Stimulated activated naive CD8-positive, alpha-beta T cell treated with anti-CD3 and anti-CD28 coated beads, Interleukin-15, Interleukin-2, amounts not matched to agents 100 ng/mL and 50 ng/mL, for 24 hours (primary cell): ENCODE data around the gene NFYB.

Experiments
- H3K27ac Mint-ChIP-seq: one replicate; pipeline ENCODE4 v1.8.0; 2021; ENCODE audit warnings: mild to moderate bottlenecking, mixed read lengths
- H3K27me3 Mint-ChIP-seq: one replicate; pipeline ENCODE4 v1.8.0; 2021; ENCODE audit warnings: mixed read lengths
- H3K36me3 Mint-ChIP-seq: one replicate; pipeline ENCODE4 v1.8.0; 2021; ENCODE audit warnings: low read depth, mixed read lengths
- H3K4me1 Mint-ChIP-seq: one replicate; pipeline ENCODE4 v1.8.0; 2021; ENCODE audit warnings: low read depth, mixed read lengths
- H3K4me3 Mint-ChIP-seq: one replicate; pipeline ENCODE4 v1.8.0; 2021; ENCODE audit warnings: mild to moderate bottlenecking, mixed read lengths
- H3K9me3 Mint-ChIP-seq: one replicate; pipeline ENCODE4 v1.8.0; 2021; ENCODE audit warnings: mixed read lengths

Gene NFYB

DNA sequence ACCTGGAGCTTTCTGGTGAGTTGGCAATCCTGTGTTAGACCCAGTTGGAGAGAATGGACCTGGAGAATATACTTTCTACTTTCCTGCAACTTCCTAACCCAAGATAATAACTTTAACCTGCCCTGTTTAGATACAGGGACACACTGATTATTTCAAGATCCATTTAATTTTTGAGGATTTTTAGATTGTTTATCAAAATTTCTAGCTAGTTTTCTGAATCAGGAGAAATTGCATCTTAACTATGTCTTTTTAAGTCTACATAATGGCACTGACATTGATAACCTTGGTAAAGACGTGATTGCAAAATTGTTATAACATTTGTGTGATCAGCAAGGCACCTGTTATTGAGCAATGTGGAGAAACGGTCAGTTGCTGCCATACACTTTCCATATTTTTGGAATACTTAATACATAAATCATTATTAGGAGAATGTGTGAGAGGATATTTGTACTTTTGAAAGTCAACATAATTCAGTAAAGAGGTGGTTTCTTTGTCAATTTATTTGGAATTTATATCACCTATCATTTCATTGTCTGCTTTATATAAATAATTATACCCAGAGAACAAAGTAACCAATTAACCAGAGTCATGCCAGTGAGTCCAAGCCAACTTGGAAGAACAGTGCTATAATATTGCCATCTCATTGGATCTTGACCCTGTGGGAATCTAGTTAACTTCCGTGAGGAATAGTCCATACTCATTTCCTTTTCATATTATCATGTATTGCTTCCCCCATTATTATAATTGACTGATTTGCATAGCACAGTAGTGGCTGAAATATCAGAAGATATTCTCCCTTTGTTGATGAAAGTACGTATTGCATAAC, 28.4 kb downstream of the NFYB start:
- Mint-ChIP-seq H3K4me3 (no peak overlapping the region), H3K27me3 (no peaks in the 10 kb centered on the region), H3K9me3 (no peaks in the 10 kb centered on the region), H3K4me1 (peaks cover 12% of the 10 kb centered on the region), H3K36me3 (peaks cover 5% of the 10 kb centered on the region), H3K27ac (no peak overlapping the region)

DNA sequence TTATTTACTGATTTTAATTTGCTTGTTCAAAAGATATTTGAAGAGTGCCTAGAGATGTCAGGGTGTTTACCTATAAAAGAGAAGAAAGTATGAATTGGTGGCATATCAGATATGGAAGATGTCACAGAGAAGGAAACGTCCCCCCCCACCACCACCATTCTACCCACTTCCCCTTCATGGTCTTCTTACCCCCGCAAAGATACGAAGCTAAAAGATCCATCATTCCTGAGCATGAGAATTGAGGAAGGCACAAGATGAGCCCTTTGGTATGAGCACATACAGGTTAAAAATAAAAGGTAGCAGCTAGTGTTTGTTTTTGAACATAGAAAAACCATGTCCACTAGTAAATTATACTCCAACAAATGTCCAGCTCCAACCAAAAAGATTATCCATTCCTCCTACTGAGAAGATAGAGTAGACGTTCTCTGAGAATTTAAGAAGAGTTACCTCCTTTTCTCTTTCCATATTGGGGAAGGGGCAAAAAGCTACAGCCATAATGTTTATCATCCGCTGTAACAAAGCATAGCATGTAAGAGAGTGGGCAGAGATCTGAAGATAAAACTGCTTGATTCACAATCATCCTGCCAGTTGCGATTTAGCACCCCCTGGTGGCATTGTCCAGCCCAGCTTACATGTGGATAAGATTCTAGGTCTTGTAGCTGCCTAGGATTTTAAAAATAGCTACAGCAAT, 29.1 kb downstream of the NFYB start:
- Mint-ChIP-seq H3K27me3 (no peaks in the 10 kb centered on the region), H3K4me3 (peak overlapping the region; percentile 18), H3K27ac (peak overlapping the region; percentile 51), H3K9me3 (no peaks in the 10 kb centered on the region), H3K4me1 (peaks cover 12% of the 10 kb centered on the region), H3K36me3 (no peaks in the 10 kb centered on the region)

DNA sequence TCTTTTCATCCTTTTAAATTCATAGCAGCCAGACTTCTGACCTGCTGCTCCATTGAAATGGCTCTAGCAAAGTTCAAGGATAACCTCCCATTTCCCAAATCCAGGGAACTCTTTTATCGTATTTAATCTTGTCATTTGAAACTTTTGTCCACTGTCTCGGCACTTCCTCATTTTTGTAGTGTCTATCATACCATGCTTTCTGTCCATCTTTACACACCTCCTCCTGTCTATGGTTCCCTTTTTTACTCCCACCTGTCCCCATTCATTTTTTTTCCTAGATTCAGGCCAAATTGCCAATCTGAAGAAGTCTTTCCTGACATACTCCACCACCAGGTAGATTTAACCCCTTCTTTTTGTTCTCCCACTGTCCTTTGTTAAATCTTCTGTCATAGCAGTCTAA, 31.0 kb downstream of the NFYB start:
- no peak overlapping the region for H3K4me3 Mint-ChIP-seq
- no peaks in the 10 kb centered on the region for H3K27me3 Mint-ChIP-seq
- H3K36me3 Mint-ChIP-seq: peaks cover 7% of the 10 kb centered on the region
- peaks cover 12% of the 10 kb centered on the region for H3K4me1 Mint-ChIP-seq
- no peaks in the 10 kb centered on the region for H3K9me3 Mint-ChIP-seq
- no peak overlapping the region for H3K27ac Mint-ChIP-seq

DNA sequence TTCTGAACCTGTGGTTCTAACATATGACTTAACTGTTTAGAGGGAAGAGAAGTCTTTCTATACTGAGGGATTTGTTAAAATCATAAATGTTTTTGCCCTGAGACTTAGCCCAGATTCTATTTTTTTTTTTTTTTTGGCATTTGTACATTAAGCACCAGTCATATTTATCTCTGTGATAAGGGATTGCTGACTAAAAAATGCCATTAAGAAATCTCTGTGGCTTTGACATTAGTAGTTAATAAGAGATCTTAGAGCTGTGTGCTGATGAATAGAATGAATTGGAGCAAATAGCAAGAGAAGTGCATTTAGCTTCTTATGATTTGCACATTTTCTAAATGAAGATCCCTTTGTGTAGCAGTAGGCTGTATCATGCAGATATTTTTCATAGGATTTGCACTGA, 32.5 kb downstream of the NFYB start:
- Mint-ChIP-seq H3K4me1 (peaks cover 8% of the 10 kb centered on the region), H3K4me3 (no peak overlapping the region), H3K27me3 (no peaks in the 10 kb centered on the region), H3K27ac (no peak overlapping the region), H3K9me3 (no peaks in the 10 kb centered on the region), H3K36me3 (peaks cover 12% of the 10 kb centered on the region)

DNA sequence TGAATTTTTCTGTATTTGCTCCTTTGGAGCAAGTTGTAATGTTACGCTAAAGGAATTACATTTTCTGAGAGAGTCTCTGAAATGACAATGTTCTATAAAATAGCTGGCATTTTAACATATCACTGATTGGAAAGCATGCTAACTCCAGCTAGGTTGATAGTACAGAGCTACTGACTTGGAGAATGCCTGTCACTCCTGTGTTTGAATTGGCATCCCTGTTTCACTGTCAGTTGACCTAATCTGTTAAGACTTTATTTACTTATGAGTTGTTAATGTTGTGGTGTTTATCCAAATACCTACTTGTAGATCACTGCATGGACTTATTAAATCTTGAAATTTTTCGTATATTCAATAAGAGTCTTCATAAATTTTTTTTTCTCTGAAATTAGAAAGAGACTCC, 40.1 kb downstream of the NFYB start:
- no peak overlapping the region for H3K4me3 Mint-ChIP-seq
- no peaks in the 10 kb centered on the region for H3K4me1 Mint-ChIP-seq
- H3K27me3 Mint-ChIP-seq: no peaks in the 10 kb centered on the region
- H3K9me3 Mint-ChIP-seq: no peaks in the 10 kb centered on the region
- H3K36me3 Mint-ChIP-seq: peaks cover 52% of the 10 kb centered on the region
- no peak overlapping the region for H3K27ac Mint-ChIP-seq

DNA sequence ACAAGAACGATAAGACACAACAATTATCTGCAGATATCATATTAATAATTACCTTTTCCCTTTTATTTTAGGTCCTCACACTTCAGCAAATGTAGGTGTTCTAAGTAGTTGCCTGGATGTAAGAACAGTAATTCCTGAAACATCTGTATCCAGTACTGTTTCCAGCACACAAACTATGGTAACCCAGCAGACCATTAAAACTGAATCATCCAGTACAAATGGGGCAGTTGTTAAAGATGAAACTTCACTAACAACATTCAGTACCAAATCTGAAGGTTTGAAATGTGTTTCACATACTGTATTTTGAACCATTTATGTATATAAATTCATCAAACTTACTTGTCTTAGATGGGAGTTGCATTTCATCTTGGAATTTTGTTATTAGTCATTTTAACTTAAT, 42.7 kb downstream of the NFYB start:
- Mint-ChIP-seq H3K36me3 (peaks cover 53% of the 10 kb centered on the region), H3K4me1 (no peaks in the 10 kb centered on the region), H3K27ac (no peak overlapping the region), H3K4me3 (no peak overlapping the region), H3K27me3 (no peaks in the 10 kb centered on the region), H3K9me3 (no peaks in the 10 kb centered on the region)

DNA sequence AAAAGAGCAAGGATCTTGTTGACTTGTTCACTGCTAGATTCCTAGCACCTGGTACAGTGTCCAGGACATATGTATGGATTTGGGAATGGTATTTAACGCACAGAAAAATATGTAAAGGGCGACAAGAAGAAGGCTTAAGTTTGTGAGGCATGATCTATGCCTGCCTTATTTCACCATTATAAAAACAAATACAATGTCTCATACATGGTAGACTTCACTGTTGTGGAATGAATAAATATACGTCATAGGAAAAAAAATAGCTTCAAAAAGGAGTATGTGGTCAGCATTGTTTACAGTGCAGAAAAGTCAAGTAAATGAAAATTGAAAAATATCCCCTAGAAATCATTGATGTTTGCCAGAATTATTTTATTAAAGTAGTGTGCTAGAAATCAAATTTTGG, 43.7 kb downstream of the NFYB start:
- no peaks in the 10 kb centered on the region for H3K4me1 Mint-ChIP-seq
- H3K36me3 Mint-ChIP-seq: peaks cover 61% of the 10 kb centered on the region
- H3K27me3 Mint-ChIP-seq: no peaks in the 10 kb centered on the region
- H3K27ac Mint-ChIP-seq: no peak overlapping the region
- H3K4me3 Mint-ChIP-seq: no peak overlapping the region
- H3K9me3 Mint-ChIP-seq: no peaks in the 10 kb centered on the region

DNA sequence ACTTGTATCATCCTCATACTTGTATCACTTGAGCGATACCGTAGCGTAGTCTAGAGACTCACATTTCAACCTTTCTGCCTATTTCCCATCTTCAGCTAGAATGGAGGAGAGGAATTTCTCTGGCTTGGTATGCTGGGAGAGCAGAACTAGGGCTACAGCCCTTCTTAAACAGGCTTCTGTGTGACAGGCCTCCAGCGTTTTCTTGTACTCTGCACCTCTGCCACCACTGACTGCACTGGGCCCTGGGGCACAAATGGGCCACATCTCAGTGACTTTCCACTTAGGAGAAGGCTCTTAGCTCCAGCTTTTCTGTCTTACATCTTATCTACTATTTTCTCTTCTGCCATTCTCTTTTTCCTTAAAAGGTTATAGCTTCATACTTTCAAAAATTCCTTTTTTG, 46.9 kb downstream of the NFYB start:
- Mint-ChIP-seq H3K9me3 (no peaks in the 10 kb centered on the region), H3K36me3 (peaks cover 51% of the 10 kb centered on the region), H3K27ac (no peak overlapping the region), H3K27me3 (no peaks in the 10 kb centered on the region), H3K4me3 (no peak overlapping the region), H3K4me1 (no peaks in the 10 kb centered on the region)

DNA sequence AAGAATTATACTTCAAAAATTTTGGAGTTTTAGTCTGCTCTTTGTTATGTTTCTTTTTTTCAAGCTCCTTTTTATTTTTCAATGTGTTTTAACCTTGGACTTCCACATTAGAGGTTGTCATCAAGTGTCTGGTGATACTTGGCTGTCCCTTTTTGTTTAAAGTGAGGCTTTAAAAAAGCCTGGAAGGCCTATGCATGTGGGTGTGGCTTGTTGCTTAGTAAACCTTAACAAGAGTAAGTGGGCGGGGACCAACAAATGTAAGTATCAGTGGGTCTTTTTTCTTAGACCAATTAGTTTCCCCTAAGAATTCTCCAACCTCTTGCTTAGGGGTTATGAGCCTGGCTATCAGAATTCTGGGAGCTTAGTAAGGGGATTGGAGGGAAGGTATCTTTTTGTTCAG, 47.3 kb downstream of the NFYB start:
- no peak overlapping the region for H3K4me3 Mint-ChIP-seq
- no peaks in the 10 kb centered on the region for H3K27me3 Mint-ChIP-seq
- no peaks in the 10 kb centered on the region for H3K4me1 Mint-ChIP-seq
- no peak overlapping the region for H3K27ac Mint-ChIP-seq
- no peaks in the 10 kb centered on the region for H3K9me3 Mint-ChIP-seq
- H3K36me3 Mint-ChIP-seq: peaks cover 51% of the 10 kb centered on the region

DNA sequence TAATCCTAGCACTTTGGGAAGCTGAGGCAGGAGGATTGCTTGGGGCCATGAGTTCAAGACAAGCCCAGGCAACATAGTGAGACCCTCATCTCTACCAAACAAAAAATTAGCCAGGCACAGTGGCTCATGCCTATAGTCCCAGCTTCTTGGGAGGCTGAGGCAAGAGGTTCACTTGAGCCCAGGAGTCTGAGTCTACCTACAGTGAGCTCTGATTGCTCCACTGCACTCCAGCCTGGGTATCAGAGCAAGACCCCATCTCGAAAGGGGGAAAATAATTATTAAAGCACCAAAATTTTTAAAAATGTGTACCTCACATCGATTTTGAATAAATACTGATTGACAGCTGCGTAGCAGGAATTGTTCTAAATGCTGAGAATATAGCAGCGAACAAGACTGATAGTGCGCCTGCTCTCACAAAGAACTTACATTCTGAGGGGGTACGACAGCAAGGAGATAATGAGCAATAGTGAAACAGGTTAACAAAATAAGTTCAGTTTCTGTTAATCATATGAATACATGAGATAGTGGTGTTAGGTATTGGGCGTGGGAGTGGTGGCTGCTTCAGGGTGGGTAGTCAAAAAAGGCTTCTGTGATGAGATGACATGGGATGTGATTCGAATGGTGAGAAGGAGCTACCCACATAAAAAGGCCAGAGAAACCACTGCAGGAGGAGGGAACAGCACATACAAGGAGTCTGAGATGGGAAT, 54.1 kb downstream of the NFYB start:
- H3K27me3 Mint-ChIP-seq: no peaks in the 10 kb centered on the region
- H3K36me3 Mint-ChIP-seq: peaks cover 41% of the 10 kb centered on the region
- peaks cover 21% of the 10 kb centered on the region for H3K4me1 Mint-ChIP-seq
- H3K4me3 Mint-ChIP-seq: peak overlapping the region; percentile 14
- H3K9me3 Mint-ChIP-seq: no peaks in the 10 kb centered on the region
- H3K27ac Mint-ChIP-seq: peak overlapping the region; percentile 69

DNA sequence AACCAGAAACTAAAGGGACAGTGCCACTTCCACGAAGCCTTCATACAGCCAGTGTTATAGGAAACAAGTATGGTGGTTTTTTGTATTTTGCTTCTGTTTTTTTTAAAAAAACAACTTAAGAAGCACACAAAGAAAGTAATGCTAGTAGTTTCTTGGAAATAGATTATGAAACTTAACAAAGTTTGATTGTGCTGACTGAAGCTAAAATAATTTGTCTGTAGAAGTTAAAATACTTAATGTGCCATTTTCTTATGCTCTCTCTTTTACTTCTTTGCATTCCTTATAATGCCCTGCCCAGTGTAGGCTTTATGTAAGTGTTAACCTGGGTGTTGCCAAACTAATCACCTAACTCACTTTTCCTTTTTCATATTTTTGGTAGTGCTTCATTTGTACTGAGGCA, 57.2 kb downstream of the NFYB start:
- Mint-ChIP-seq H3K36me3 (peaks cover 40% of the 10 kb centered on the region), H3K4me1 (peaks cover 21% of the 10 kb centered on the region), H3K27me3 (no peaks in the 10 kb centered on the region), H3K27ac (no peak overlapping the region), H3K9me3 (no peaks in the 10 kb centered on the region), H3K4me3 (no peak overlapping the region)

DNA sequence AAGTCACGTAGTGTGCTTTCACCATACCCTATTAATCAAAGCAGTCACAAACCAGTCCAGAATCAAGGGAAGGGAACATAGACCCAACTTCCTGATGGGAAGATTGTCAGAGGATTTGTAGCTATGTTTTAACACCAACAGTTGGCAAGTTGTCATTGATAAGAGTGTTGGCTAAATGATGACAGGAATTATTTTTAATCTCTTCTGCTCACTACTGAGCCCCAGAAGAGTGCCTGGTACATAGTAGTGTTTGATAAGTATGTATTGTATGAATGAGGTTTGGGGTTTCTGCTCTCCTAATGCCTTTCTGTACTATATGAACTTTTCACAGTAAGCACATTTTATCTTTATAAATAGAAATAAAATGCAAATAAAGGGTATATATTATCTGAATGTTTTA, 59.0 kb downstream of the NFYB start:
- Mint-ChIP-seq H3K4me3 (no peak overlapping the region), H3K4me1 (peaks cover 12% of the 10 kb centered on the region), H3K27me3 (no peaks in the 10 kb centered on the region), H3K36me3 (peaks cover 31% of the 10 kb centered on the region), H3K9me3 (no peaks in the 10 kb centered on the region), H3K27ac (no peak overlapping the region)

DNA sequence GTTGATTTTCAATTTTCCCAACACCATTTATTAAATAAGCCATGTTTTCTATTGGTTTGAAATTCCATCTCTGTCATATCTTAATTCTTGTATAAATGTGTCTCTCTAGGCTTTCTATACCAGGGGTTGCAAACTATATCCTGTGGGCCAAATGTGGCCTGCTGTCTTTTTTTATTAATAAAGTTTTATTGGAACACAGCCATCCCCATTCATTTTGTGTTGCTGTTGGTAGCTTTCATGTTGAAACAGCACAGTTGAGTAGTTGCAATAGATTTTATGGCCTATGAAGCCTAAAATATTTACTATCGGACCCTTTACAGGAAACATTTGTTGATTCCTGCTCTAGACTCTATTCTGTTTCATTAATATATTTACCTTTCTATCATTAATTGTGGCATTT, 64.3 kb downstream of the NFYB start:
- H3K27ac Mint-ChIP-seq: no peak overlapping the region
- H3K27me3 Mint-ChIP-seq: no peaks in the 10 kb centered on the region
- H3K9me3 Mint-ChIP-seq: no peaks in the 10 kb centered on the region
- no peak overlapping the region for H3K4me3 Mint-ChIP-seq
- no peaks in the 10 kb centered on the region for H3K4me1 Mint-ChIP-seq
- peaks cover 21% of the 10 kb centered on the region for H3K36me3 Mint-ChIP-seq

DNA sequence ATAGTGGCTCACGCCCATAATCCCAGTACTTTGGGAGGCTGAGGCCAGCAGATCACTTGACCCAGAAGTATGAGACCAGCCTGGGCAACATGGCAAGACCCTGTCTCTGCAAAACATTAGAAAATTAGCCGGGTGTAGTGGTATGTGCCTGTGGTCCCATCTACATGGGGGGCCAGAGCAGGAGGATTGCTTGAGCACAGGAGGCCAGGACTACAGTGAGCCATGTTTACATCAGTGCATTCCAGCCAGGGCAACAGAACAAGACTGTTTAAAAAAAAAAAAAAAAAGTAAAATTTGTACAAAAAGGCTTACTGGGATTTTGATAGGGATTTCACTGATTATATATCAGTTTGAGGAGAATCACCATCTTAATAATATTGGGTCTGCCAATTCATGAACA, 65.9 kb downstream of the NFYB start:
- Mint-ChIP-seq H3K4me3 (no peak overlapping the region), H3K27ac (no peak overlapping the region), H3K4me1 (peaks cover 2% of the 10 kb centered on the region), H3K27me3 (no peaks in the 10 kb centered on the region), H3K9me3 (no peaks in the 10 kb centered on the region), H3K36me3 (peaks cover 25% of the 10 kb centered on the region)
